Measurements from ENCODE around the gene SLC25A31. TPM values are rescaled to one million over a fixed set of nuclear protein-coding genes. Genes with fewer than 3 reads are reported as not detected.

Gene SLC25A31
- total RNA-seq, 4 donors from 2014 or later = 0.40 TPM; not detected in 3

DNA sequence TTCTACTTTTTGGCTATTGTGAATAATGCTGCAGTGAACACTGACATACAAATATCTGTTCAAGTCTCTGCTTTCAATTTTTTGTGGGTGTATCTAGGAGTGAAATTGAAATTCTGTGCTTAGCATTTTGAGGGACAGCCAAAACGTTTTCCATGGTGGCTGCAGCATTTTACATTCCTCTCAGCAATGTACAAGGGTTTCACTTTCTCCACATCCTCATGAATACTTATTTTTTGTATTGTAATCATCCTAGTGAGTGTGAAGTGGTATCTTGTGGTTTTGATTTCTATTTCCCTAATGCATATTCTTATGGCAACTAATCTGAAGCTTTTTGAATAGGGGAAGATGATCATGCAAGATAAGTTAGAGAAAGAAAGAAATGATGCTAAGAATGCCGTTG, 92.2 kb downstream of the SLC25A31 start:
- H3K27ac ChIP-seq = no peak overlapping the region
- H3K4me1 ChIP-seq = no peaks in the 10 kb centered on the region
- no peak for DNase-seq
- intact Hi-C loops (cut with DNase I) = no loop called here
- no peak overlapping the region for H3K4me3 ChIP-seq (replicated peaks in 1 of 3)
- no peaks in the 10 kb centered on the region for H3K27me3 ChIP-seq
- WGBS, 2 donors = 53 to 61% methylated on average over 2 of the region's 2 CpGs
- TF ChIP-seq POLR2A (IDR thresholded peaks at IDR 0.05) (no peak), CTCF (IDR thresholded peaks at IDR 0.05) (no peak)
- H3K36me3 ChIP-seq = no peaks in the 10 kb centered on the region
- H3K9me3 ChIP-seq = no peaks in the 10 kb centered on the region

Other genes with a start within 250 kb of the SLC25A31 start
- 10 to 100 TPM; 11.4 to 23.0 (median 12.8) TPM for gene INTU, start 97.4 kb upstream of the SLC25A31 start, total RNA-seq
- 1 to 10 TPM; 1.7 to 7.8 (median 4.7) TPM for gene HSPA4L, start 51.9 kb downstream of the SLC25A31 start, total RNA-seq
- 1 to 10 TPM in 3 of 4 donors, under 1 TPM in 1; 0.94 to 4.2 (median 2.1) TPM for gene PLK4, start 150.5 kb downstream of the SLC25A31 start, total RNA-seq
- gene MFSD8, start 234.8 kb downstream of the SLC25A31 start, total RNA-seq = 10 to 100 TPM; 32.5 to 80.9 (median 54.0) TPM
- gene ABHD18, start 235.0 kb downstream of the SLC25A31 start, total RNA-seq = 10 to 100 TPM; 14.6 to 28.2 (median 18.5) TPM

Data from thyroid gland (tissue), 4 donors.